HG03196 (cell line): ENCODE results near the gene WNT11.

Experiments used
- ATAC-seq: cut with Tn5 transposase; IDR thresholded peaks from one replicate; pipeline ENCODE4 v1.9.1; 2021; ENCODE audit not compliant: unreplicated experiment

The WNT11 gene

GRCh38 chr11:76219243-76219642, 12.9 kb upstream of the WNT11 start:
- ATAC-seq: no peak

GRCh38 chr11:76218449-76219178, 12.3 kb upstream of the WNT11 start:
- ATAC-seq: no peak

GRCh38 chr11:76217653-76218160, 11.4 kb upstream of the WNT11 start:
- ATAC-seq: no peak

- no peak for ATAC-seq
Observed at GRCh38 chr11:76216536-76217325, 10.4 kb upstream of the WNT11 start.

- ATAC-seq: no peak
Observed at GRCh38 chr11:76215941-76216340, 9.6 kb upstream of the WNT11 start.

- ATAC-seq: no peak
Observed at GRCh38 chr11:76214968-76215548, 8.8 kb upstream of the WNT11 start.

- no peak for ATAC-seq
Observed at GRCh38 chr11:76214186-76214585, 7.9 kb upstream of the WNT11 start.

- no peak for ATAC-seq
Observed at GRCh38 chr11:76212086-76213035, 6.1 kb upstream of the WNT11 start.

GRCh38 chr11:76210931-76211851, 4.9 kb upstream of the WNT11 start:
- ATAC-seq: no peak

- ATAC-seq: no peak
Observed at GRCh38 chr11:76209973-76210930, 4.0 kb upstream of the WNT11 start.

GRCh38 chr11:76209375-76209972, 3.2 kb upstream of the WNT11 start:
- ATAC-seq: no peak

- no peak for ATAC-seq
Observed at GRCh38 chr11:76208438-76209374, 2.4 kb upstream of the WNT11 start.

- ATAC-seq: no peak
Observed at GRCh38 chr11:76207642-76208401, 1.5 kb upstream of the WNT11 start.

- ATAC-seq: no peak
Observed at GRCh38 chr11:76206077-76206326, 300 bp downstream of the WNT11 start.

GRCh38 chr11:76205252-76206076, 838 bp downstream of the WNT11 start:
- no peak for ATAC-seq

GRCh38 chr11:76203937-76204336, 2.4 kb downstream of the WNT11 start:
- ATAC-seq: no peak
